Muscle of back (tissue), 11 donors: ENCODE data around the gene BNC2. TPM values are rescaled to one million over a fixed set of nuclear protein-coding genes. Genes with fewer than 3 reads are reported as not detected.

Source experiments
- DNase-seq, 3 donors: peaks; one replicate each; pipeline versions ENCODE4 v3.0.0 to v3.0.0-alpha.2; 2013
- polyA plus RNA-seq, 10 donors: library from polyadenylated mRNA; unstranded; fragments of 120-200 nt; gene quantifications; one replicate each; pipeline ENCODE4 v1.2.1, GENCODE V29; 2013; ENCODE audit not compliant: insufficient read length in 10 of 10

The BNC2 gene
- polyA plus RNA-seq, 10 donors = 6.1 to 11.8 (median 7.5) TPM

DNA sequence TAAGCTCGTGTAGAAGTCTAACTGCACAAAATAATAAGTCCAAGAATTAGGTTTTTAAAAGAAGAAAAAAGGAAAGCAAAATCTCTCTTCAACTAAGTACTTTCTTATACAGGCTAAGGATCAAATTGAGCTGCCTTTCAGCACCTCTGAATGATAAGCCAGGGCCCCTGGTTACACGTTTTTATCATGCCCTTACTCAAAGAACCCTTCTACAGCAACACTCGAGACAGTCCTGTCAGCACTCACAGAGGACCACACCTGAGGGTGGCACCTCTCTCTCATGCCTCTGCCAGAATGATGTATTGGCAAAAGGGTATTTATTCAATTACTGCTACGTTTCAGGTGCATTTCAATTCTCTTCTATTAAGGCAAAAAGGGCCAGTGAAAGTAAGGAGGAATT, 150.5 kb downstream of the BNC2 start:
- no peak for DNase-seq

DNA sequence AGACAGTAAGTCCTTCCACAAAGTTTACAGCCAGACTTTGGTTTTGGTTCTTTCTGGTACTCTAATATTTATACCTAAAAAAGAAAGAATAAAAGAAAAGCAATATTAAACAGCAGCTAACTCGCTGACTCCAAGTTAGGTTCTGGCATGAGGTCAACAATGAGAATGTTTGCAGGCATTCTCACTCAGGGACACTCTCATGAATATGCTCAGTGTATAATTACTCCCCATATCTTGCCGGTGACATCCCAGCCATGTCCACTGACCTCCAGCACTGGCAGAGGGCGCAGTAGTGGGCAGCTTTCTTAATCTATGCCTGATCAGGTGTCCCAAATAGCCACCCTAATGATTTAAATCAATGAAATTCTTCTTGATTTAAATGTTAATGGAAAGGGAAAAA, 151.5 kb downstream of the BNC2 start:
- DNase-seq = no peak

DNA sequence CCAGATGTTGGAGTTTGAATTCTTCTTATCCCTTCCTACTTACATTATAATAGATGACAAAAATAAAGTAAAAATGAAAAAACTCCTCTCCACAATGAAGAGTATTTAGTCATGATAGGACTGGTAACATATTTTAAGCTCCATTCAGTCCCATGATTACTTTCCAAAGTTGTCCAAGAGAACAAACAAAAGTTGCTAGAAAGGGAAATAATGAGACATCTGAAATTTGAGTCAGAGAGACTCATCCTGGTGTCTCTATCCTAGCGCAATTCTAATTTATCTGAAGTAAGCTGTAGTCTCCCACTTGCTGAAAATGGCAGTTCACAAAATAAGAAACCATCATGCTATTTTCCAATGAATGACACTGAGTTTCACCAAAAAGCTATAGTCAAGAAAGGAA, 152.2 kb downstream of the BNC2 start:
- no peak for DNase-seq

DNA sequence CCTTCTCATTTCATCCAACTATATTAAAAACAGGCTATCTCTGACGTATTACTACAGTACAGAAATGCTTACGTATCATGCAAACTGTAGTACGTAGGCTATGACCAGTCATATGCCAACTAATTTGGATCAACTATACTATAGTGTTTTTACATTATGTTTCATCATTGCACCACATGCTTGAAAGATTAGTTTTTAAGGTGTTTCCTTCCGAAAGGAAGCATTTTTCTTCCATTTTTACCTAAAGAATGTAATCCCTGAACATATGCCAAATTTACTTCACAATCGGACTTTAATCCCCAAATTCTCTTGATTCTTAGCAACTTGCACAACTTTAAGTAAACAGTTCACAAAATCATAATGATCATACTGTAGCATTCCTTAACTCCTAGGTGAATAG, 153.9 kb downstream of the BNC2 start:
- DNase-seq = no peak

DNA sequence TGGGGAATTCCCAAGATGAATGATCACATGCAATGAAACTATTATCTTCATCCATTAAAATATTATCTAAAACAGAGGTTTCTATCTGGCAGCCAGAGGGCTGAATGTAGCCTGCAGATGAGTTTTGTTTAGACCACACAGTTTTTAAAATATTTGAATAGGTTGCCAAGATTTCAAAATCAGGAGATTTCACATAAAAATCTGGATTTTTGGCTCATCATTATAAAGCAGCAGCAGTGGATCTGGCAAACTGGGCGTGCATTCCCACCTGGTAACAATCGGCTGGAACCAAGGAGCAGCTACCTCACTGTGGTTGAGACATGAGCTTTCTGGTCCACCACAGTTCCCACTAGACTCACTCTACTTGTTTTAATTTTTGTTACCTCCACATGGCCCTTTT, 155.1 kb downstream of the BNC2 start:
- peak in 1 of 3 donors; percentile 56 for DNase-seq

DNA sequence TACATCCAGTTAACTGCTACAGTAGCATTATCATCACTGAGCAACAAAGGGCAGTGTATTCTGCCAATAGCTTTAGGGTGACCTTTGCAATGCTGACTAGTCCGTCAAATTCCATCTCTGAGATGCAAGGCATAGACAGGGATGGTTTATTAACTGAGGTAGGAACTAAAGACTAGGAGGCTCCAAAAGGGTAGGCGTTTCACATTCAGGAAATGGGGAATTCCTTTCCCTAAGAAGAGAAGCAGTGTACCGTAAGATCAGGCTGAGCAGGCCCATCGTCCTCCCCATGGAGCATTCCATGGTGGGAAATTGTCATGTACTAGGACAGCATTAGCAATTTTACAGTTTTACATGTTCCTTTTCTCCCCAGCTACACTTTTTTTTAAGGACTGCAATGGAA, 157.7 kb downstream of the BNC2 start:
- DNase-seq = no peak

DNA sequence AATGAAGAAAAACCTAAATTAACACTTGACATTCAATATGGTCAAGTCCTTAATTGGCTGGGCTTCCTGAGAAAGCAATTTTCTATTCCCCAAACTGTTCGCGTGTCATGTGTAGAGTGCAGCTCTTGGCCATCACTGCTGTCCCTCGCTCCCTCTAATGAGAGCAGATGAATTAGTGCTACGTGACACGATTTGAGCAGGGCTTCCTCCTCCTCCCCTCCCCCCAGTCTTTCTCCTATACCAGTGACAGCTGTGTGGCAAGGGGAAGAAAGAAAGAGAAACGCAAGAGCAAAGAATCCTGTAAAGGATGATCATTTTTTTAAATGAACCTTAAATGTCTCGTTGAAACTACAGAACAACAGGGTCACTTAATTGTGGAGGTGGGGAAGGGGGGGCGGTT, 159.6 kb downstream of the BNC2 start:
- no peak for DNase-seq

DNA sequence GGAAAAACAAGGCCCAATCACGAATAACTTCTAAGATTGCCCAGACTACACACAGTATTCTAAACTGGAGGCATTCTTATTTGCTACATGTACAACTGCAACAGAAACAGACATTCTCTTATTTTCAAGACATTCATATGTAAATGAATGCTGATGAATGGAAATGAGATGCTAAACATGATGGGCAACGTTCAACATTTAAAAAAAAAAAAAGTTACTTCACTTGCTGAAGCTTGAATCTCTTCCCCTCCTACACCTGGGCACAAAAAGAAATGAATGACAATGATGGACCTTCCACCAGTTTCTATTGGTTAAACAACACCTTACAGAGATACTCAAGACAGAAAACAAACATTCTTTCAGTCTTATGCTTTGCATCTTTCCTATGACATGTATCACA, 160.5 kb downstream of the BNC2 start:
- no peak for DNase-seq

DNA sequence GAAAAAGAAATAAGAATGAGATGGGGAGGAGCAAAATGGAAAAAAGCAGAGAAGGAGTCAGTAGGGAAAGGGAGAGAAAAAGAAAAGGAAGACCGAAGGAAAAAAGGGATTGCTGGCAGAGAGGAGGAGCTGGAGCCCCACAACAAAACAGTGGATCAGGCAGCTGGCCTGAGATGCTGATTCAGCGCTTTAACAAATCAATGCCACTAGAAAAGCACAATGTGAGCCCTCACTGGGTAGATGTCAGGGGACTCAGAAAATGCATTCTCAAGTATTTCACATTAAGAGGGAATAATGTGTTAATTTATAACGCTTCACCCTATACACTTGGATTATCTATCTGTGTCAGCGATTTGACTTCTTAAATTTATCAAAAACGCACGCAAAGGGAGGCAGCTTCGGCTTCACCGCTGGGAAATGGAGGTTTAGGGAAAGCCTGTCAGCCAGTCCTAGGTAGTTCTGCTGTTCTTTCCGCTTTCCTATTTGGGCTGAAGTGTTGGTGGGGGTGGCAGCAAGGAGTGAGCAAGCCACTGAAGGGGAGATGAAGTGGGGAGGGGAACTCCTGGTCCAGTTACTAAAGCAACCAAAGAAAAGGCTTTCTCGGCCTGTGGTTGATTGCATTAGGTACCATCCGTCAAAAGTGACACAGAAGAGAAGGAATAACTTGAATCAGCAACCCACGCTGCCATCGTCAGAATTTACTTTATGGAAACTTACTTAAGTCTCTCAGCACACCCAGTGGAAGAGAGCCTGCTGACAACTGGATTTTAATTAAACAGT, 161.6 kb downstream of the BNC2 start:
- peak in 1 of 3 donors; percentile 61 for DNase-seq

DNA sequence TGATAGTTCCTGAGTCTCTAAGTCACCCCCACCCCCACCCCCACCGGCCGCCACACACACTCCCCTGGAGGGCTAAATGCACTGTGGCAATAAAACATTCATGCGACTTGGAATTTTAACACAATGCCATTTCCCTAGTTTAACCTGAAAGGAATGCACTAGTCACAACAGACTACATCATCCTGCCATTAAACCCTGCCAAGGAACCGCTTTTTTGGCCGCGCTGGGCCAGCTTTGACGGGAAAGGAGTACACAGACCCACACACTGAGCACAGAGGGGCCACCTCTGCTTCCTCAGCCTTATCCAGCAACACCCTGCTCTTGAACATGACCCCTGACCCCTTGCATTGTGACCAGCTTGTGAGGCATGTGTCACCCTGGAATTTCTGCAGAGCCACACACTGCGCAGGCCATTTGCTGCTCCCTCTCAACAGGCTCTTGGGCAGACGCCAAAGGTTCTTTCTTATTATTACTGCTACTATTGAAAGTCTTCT, 165.3 kb downstream of the BNC2 start:
- peak; percentile 86 to 97 (median 94) for DNase-seq

DNA sequence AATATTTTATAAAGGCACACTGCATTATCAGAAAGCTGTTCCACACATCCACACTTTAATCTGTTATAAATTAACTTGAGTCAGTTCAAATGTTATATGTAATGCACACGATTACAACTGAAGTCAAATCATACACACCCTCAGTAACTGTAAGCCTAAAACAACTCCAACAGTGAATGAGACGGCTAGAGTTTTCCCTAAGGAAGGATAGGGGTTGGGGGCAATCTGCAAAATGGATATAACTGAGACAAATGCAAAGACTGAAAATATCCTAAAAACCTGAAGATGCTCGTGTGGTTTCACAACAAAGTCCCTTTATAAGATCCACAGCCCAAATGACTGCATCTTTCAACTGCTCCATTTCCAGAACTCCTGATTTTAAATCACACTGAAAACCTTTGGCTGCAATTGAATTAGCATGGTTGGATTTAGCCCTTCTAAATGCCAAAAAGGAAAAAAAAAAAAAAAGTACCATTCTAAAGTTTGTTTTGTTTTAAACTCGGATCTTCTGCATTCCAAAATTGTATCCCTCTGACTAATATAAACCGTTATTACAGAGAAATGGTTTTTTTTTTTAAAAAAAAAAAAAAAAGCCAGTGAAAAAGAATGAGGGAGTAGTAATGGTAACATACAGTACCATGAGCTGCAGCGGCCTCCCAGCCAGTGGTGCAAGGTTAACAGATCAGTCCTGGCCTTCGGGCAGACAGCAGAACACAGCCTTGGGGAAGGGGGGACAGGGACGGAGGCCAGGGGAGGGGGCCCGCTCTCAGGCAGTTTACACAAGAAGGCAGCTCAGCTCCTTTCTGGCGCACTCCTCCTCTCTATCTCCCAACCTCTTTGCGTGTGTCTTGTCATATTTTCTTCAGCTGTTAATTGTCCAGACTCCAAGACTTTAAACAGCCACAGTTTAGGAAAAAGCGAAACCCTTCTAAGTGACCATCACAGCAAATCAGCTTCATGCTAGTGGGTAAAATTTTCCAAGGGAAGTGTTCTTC, 166.1 kb downstream of the BNC2 start:
- DNase-seq = peak; percentile 57 to 91 (median 75)

DNA sequence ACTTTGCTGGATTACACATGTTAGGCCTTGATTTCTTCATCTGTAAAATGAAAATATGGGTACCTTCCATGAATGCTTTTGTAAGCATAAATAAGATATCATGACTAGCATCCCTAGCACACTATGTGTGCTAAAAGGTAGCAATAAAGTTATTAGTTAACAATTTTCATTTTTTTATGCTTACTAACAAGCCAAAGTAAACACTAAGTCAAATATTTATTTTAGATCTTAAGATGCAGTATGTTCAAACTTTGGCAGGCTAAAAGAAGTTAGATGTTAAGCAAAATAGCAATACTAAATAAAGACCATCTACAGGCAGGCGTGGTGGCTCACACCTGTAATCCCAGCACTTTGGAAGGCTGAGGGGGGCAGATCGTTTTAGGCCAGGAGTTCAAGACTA, 169.1 kb downstream of the BNC2 start:
- DNase-seq = no peak

DNA sequence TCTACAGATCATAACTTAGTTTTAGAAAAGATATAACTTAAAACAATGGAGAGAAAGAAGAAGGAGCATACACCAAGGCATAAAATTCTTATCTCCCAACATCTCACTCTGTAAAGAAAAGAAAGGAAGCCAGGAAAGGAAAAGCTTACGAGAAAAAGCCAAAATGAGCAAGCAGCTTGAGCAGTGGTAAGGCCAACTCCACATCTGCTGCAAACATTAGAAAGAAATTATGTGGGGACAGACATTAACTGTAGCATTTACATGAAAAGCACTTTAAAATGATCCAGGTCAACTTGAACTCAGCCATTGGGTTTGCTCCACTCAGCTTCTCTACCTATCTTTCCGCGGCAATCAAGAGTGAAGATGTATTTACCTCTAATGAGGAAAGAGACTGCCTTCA, 176.9 kb downstream of the BNC2 start:
- DNase-seq = peak in 2 of 3 donors; percentile 65 to 83

DNA sequence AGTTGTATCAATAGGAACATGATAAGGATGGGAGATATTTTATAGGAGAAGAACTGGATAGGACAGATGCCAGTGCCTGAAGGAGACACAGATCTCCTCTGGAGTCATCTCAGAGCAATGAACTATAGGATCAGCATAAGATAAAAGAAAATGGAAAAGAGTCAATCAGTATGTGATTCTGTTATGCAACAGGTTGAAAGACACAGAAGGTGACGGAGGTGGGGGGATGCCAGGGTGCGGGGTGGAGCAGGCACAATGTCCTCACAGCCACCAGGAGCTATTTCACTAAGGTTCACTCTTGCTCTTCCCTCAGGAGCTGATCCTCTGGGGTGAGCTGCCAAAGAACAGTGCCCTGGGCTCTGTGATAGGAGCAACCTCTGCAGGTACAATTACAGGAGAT, 179.8 kb downstream of the BNC2 start:
- no peak for DNase-seq

DNA sequence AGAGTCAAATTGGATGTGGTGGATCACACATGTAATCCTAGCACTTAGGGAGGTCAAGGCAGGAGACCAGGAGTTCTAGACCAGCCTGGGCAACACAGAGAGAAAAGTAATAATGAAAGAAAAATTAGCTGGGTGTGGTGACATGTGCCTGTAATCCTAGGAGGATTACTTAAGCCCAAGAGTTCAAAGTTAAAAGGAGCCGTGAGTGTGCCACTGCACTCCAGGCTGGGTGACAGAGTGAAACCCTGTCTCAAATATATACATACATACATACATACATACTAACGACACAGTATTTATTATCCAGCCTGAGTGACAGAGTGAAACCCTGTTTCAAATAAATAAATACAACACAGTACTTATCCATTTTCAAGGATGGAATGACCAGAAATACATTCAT, 180.3 kb downstream of the BNC2 start:
- DNase-seq = no peak

DNA sequence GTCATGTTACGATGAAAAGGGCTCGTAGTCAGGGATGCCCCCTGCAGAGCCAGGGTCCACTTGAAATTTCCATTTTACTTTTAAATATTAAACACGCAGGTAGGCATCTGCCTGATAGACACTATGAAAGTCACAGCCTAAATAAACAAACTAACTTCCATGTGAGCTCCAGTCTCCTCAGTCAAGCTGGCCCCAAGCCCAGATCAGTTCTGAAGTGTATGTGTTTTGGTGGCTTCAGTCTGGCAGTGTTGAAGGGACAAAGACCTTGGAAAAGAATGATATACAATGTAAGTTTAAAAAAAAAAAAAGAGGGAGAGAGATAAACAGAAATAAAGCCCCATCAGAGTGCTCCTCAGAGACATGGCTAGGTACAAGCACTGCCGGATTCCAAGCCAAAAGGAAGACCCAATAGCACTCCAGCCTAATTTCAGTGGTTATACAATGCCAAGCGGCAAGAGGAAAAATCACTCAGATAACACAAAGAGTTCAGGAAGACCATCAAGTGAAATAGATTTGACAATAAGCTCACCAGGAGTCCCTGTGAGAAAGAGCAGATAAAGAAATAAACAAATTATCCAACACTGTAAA, 181.0 kb downstream of the BNC2 start:
- peak in 2 of 3 donors; percentile 44 to 63 for DNase-seq

DNA sequence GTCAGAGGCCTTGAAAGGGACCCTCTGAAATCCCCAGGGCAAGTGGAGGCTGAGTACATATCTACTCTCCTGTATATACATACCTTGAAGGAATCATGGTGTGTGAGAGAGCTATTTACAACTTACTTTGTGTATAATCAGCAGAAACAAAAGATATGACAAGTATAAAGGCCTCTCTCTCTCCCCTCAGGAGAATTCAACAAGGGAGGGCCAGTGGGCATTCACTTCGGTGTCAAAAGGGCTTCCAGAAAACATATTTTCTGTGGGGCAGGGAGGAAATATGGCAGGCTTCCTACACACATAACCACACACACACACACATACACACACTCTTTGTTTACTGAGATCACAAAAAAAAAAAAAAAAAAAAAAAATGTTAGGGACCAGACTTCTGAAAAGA, 181.7 kb downstream of the BNC2 start:
- DNase-seq = no peak

DNA sequence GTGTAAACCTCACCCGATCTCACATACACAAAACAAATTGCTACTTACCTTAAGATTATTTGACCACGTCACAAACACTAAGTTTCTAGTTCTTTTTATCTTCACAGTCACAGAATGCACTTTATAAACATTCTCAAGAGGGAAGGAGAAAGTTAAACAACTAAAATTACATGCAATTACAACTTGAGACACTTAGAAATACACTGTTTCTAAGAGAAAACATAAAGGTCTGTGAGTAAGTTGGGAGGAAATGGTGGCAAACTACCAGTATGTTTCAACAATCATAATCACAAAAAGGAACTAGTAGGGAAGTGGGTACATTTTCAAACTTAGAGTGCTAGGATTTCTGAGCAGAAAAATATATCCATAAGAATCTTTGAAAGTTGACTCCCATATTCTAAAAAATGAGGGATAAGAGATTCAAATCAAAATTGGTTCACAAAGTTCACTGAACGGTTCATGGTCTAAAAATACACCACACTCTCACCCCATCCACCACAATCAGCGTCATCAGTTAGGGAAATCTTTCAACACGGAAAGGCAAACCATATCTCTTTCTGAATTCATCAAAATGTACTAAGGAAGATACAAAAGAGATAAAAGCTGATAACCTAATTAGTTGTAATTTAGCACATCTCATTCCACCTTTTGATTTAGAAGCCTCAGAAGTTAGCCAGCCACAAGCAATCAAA, 182.6 kb downstream of the BNC2 start:
- DNase-seq = no peak

DNA sequence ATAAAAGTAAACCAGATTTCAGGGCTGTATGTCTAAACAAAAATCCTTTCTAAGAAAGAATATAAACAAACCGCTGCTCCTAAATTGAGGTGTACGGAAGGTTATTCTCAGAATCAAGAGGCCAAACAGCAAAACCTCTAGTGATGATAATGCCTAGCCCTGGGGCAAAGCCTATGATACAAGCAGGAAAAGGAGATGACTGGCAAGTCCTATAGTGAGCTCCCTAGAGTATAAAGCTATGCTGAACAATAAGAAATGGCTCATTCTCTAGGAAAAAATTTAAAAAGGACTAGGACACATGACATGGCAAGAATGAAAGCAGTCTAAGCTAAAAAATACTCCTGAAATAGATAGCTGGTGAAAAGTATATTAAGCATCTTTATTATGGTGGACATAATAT, 187.1 kb downstream of the BNC2 start:
- no peak for DNase-seq

DNA sequence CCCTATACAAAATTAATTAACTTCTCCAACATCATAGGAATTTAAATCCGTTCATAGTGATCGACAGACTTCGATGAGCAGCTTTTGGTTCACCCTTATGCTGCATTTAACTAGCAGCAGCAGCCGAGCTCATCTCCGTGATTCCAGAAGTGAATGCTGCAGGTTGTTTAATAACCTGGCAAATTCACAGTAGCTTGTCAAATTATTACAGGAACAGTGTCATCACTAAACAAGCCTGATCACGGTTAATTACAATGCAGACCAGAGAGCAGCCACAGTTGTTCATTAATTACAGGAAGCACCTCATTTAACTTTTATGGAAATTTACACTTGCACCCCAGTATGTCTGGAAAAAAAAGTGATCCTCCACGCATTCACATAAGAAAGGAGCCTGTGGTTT, 188.2 kb downstream of the BNC2 start:
- no peak for DNase-seq

DNA sequence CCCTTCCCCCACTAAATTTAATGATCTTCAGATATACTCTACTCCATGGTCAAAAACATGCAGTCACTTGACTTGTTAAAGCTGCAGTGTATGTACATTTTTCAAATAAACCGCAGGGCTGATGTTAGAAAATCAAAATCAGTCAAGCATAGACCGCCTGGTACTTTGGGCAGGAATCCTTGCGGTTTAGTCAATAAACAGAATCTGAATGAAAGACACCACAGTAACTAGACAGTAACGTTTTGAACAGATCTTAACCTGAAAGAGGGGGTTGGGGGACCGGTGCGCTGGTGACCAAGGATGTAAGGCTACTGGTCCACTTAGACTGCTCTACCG, 188.8 kb downstream of the BNC2 start:
- DNase-seq = no peak
